ENCODE results near the gene FLYWCH2.

Gene FLYWCH2

GRCh38 chr16:2911638-2912329 lies 28.8 kb downstream of the FLYWCH2 start, which contains the start of gene FLYWCH1:
Gene FLYWCH1 (plus strand): TSS chr16:2911931. CDS start chr16:2929686, 17,755 bp downstream.
- H3K4me3 ChIP-seq (ENCODE audit: low read length): peak within 1 kb of the TSS; percentile 86

GRCh38 chr16:2912330-2913199 lies 29.6 kb downstream of the FLYWCH2 start:
- peaks cover 13% of the 10 kb centered on the region for H3K27me3 ChIP-seq (ENCODE audit: insufficient read depth, low read length)
- no peaks in the 10 kb centered on the region for H3K4me1 ChIP-seq (ENCODE audit: insufficient read depth, low read length)
- H3K36me3 ChIP-seq (ENCODE audit: insufficient read depth, low read depth, low read length): no peaks in the 10 kb centered on the region
- H3K4me3 ChIP-seq (ENCODE audit: low read length): peak overlapping the region; percentile 82
- no peaks in the 10 kb centered on the region for H3K9me3 ChIP-seq (ENCODE audit: insufficient read depth, low read depth, low read length)
- H3K9ac ChIP-seq (ENCODE audit: low read depth, low read length): peak overlapping the region; percentile 74; the same call in 1 of the 2 replicates
- H3K27ac ChIP-seq (ENCODE audit: low read length): no peak overlapping the region

More at GRCh38 chr16:2911638-2912329, 28.8 kb downstream of the FLYWCH2 start, which contains the start of gene FLYWCH1:
- Histone ChIP-seq H3K27ac (ENCODE audit: low read length) (no peak within 1 kb of the TSS), H3K9ac (ENCODE audit: low read depth, low read length) (peak within 1 kb of the TSS; percentile 74; the same call in 1 of the 2 replicates), H3K9me3 (ENCODE audit: insufficient read depth, low read depth, low read length) (no peaks in the 10 kb centered on the region), H3K27me3 (ENCODE audit: insufficient read depth, low read length) (peaks cover 13% of the 10 kb centered on the region), H3K36me3 (ENCODE audit: insufficient read depth, low read depth, low read length) (no peaks in the 10 kb centered on the region), H3K4me1 (ENCODE audit: insufficient read depth, low read length) (no peaks in the 10 kb centered on the region)

GRCh38 chr16:2913603-2914002 lies 30.6 kb downstream of the FLYWCH2 start:
- no peak overlapping the region for H3K9ac ChIP-seq (ENCODE audit: low read depth, low read length)
- H3K9me3 ChIP-seq (ENCODE audit: insufficient read depth, low read depth, low read length): no peaks in the 10 kb centered on the region
- peaks cover 13% of the 10 kb centered on the region for H3K27me3 ChIP-seq (ENCODE audit: insufficient read depth, low read length)
- H3K4me1 ChIP-seq (ENCODE audit: insufficient read depth, low read length): no peaks in the 10 kb centered on the region
- no peaks in the 10 kb centered on the region for H3K36me3 ChIP-seq (ENCODE audit: insufficient read depth, low read depth, low read length)
- no peak overlapping the region for H3K27ac ChIP-seq (ENCODE audit: low read length)
- no peak overlapping the region for H3K4me3 ChIP-seq (ENCODE audit: low read length)

- Histone ChIP-seq H3K36me3 (ENCODE audit: insufficient read depth, low read depth, low read length) (no peaks in the 10 kb centered on the region), H3K4me3 (ENCODE audit: low read length) (no peak overlapping the region), H3K4me1 (ENCODE audit: insufficient read depth, low read length) (no peaks in the 10 kb centered on the region), H3K9me3 (ENCODE audit: insufficient read depth, low read depth, low read length) (no peaks in the 10 kb centered on the region), H3K27me3 (ENCODE audit: insufficient read depth, low read length) (peaks cover 13% of the 10 kb centered on the region), H3K9ac (ENCODE audit: low read depth, low read length) (no peak overlapping the region), H3K27ac (ENCODE audit: low read length) (no peak overlapping the region)
Measured at GRCh38 chr16:2914233-2914632, 31.2 kb downstream of the FLYWCH2 start.

- Histone ChIP-seq H3K27me3 (ENCODE audit: insufficient read depth, low read length) (peaks cover 13% of the 10 kb centered on the region), H3K4me3 (ENCODE audit: low read length) (no peak overlapping the region), H3K36me3 (ENCODE audit: insufficient read depth, low read depth, low read length) (no peaks in the 10 kb centered on the region), H3K9me3 (ENCODE audit: insufficient read depth, low read depth, low read length) (no peaks in the 10 kb centered on the region), H3K9ac (ENCODE audit: low read depth, low read length) (no peak overlapping the region), H3K27ac (ENCODE audit: low read length) (no peak overlapping the region), H3K4me1 (ENCODE audit: insufficient read depth, low read length) (no peaks in the 10 kb centered on the region)
Measured at GRCh38 chr16:2915196-2915929, 32.3 kb downstream of the FLYWCH2 start.

GRCh38 chr16:2919511-2920255 lies 36.7 kb downstream of the FLYWCH2 start:
- Histone ChIP-seq H3K9ac (ENCODE audit: low read depth, low read length) (no peak overlapping the region), H3K4me3 (ENCODE audit: low read length) (no peak overlapping the region), H3K36me3 (ENCODE audit: insufficient read depth, low read depth, low read length) (no peaks in the 10 kb centered on the region), H3K27ac (ENCODE audit: low read length) (no peak overlapping the region), H3K27me3 (ENCODE audit: insufficient read depth, low read length) (no peaks in the 10 kb centered on the region), H3K9me3 (ENCODE audit: insufficient read depth, low read depth, low read length) (no peaks in the 10 kb centered on the region), H3K4me1 (ENCODE audit: insufficient read depth, low read length) (no peaks in the 10 kb centered on the region)

- Histone ChIP-seq H3K36me3 (ENCODE audit: insufficient read depth, low read depth, low read length) (no peaks in the 10 kb centered on the region), H3K4me1 (ENCODE audit: insufficient read depth, low read length) (peaks cover 7% of the 10 kb centered on the region; the same call in 1 of the 2 replicates), H3K27me3 (ENCODE audit: insufficient read depth, low read length) (peaks cover 12% of the 10 kb centered on the region; the same call in 1 of the 2 replicates), H3K27ac (ENCODE audit: low read length) (no peak overlapping the region), H3K4me3 (ENCODE audit: low read length) (no peak overlapping the region), H3K9me3 (ENCODE audit: insufficient read depth, low read depth, low read length) (no peaks in the 10 kb centered on the region), H3K9ac (ENCODE audit: low read depth, low read length) (no peak overlapping the region)
Measured at GRCh38 chr16:2923481-2923880, 40.5 kb downstream of the FLYWCH2 start.

GRCh38 chr16:2924901-2925755 lies 42.1 kb downstream of the FLYWCH2 start:
- Histone ChIP-seq H3K27ac (ENCODE audit: low read length) (no peak overlapping the region), H3K4me3 (ENCODE audit: low read length) (peak overlapping the region; percentile 26; the same call in 1 of the 2 replicates), H3K4me1 (ENCODE audit: insufficient read depth, low read length) (peaks cover 8% of the 10 kb centered on the region; the same call in 1 of the 2 replicates), H3K27me3 (ENCODE audit: insufficient read depth, low read length) (peaks cover 12% of the 10 kb centered on the region; the same call in 1 of the 2 replicates), H3K9ac (ENCODE audit: low read depth, low read length) (peak overlapping the region; percentile 58; the same call in 1 of the 2 replicates), H3K36me3 (ENCODE audit: insufficient read depth, low read depth, low read length) (peaks cover 3% of the 10 kb centered on the region; the same call in 1 of the 2 replicates), H3K9me3 (ENCODE audit: insufficient read depth, low read depth, low read length) (no peaks in the 10 kb centered on the region)

- H3K4me3 ChIP-seq (ENCODE audit: low read length): peak overlapping the region; percentile 26; the same call in 1 of the 2 replicates
- no peak overlapping the region for H3K27ac ChIP-seq (ENCODE audit: low read length)
- H3K4me1 ChIP-seq (ENCODE audit: insufficient read depth, low read length): peaks cover 8% of the 10 kb centered on the region; the same call in 1 of the 2 replicates
- H3K27me3 ChIP-seq (ENCODE audit: insufficient read depth, low read length): peaks cover 12% of the 10 kb centered on the region; the same call in 1 of the 2 replicates
- peaks cover 3% of the 10 kb centered on the region; the same call in 1 of the 2 replicates for H3K36me3 ChIP-seq (ENCODE audit: insufficient read depth, low read depth, low read length)
- H3K9ac ChIP-seq (ENCODE audit: low read depth, low read length): peak overlapping the region; percentile 58; the same call in 1 of the 2 replicates
- no peaks in the 10 kb centered on the region for H3K9me3 ChIP-seq (ENCODE audit: insufficient read depth, low read depth, low read length)
Measured at GRCh38 chr16:2925951-2926649, 43.1 kb downstream of the FLYWCH2 start.

Measured in iPS-20b (cell line).